Common myeloid progenitor, CD34-positive (primary cell): Measurements from ENCODE around the gene MASP1.
A peak's percentile ranks its signal among the peaks of the same experiment; 100 is the strongest.

ENCODE experiments used
- CTCF ChIA-PET: fragments of 350-600 bp; sonication (Branson Sonifier 250); formaldehyde crosslinking; loops from one replicate; lab custom pipeline; 2021; ENCODE audit warnings: antibody characterized with exemption; lab: Charles Lee
- POLR2A ChIA-PET: fragments of 350-600 bp; sonication (Branson Sonifier 250); formaldehyde crosslinking; loops from one replicate; lab custom pipeline; 2021; ENCODE audit warnings: antibody characterized with exemption; lab: Charles Lee
- DNase-seq, 3 donors: peaks; one replicate each; pipeline versions ENCODE4 v3.0.0 to v3.0.0-alpha.2; 2013
- H3K27ac ChIP-seq, 2 experiments: 1 replicate in 1 of 2; 2 replicates in 1 of 2; pipeline ENCODE4 v1.7.0; 2013; ENCODE audit warnings: inconsistent platforms in 2 of 2, low read length in 2 of 2, mild to moderate bottlenecking in 2 of 2, low read depth in 1 of 2, moderate library complexity in 1 of 2; ENCODE audit not compliant: severe bottlenecking in 2 of 2, insufficient read depth in 1 of 2, poor library complexity in 1 of 2
- H3K27me3 ChIP-seq, 5 experiments: replicated peaks in 2 of 5; 1 replicate in 3 of 5; 2 replicates in 2 of 5; pipeline versions ENCODE4 v1.6.1 to v1.7.0; 2013; ENCODE audit warnings: low read length in 4 of 5, mild to moderate bottlenecking in 2 of 5, moderate library complexity in 2 of 5, inconsistent platforms in 1 of 5; ENCODE audit not compliant: insufficient read depth in 5 of 5, control insufficient read depth in 4 of 5
- H3K36me3 ChIP-seq, 4 experiments: 1 replicate in 2 of 4; 2 replicates in 2 of 4; pipeline versions ENCODE4 v1.6.1 to v1.7.0; 2013; ENCODE audit warnings: low read length in 3 of 4, control low read depth in 1 of 4, mild to moderate bottlenecking in 1 of 4; ENCODE audit not compliant: control insufficient read depth in 4 of 4, insufficient read depth in 4 of 4
- H3K4me1 ChIP-seq, 4 experiments: 1 replicate in 3 of 4; 2 replicates in 1 of 4; pipeline versions ENCODE4 v1.6.1 to v1.7.1; 2013; ENCODE audit warnings: low read length in 3 of 4, mild to moderate bottlenecking in 3 of 4, control low read depth in 1 of 4, inconsistent platforms in 1 of 4, moderate library complexity in 1 of 4; ENCODE audit not compliant: control insufficient read depth in 4 of 4, insufficient read depth in 4 of 4; ENCODE audit errors: control extremely low read depth in 1 of 4
- H3K4me3 ChIP-seq, 7 experiments: 1 replicate in 4 of 7; 2 replicates in 3 of 7; pipeline versions ENCODE4 v1.5.1 to v1.7.0; 2013; ENCODE audit warnings: mild to moderate bottlenecking in 7 of 7, low read length in 6 of 7, moderate library complexity in 6 of 7, inconsistent platforms in 2 of 7, low read depth in 2 of 7, control low read depth in 1 of 7; ENCODE audit not compliant: insufficient read depth in 4 of 7, control insufficient read depth in 1 of 7; ENCODE audit errors: extremely low read depth in 1 of 7
- H3K9me3 ChIP-seq, 5 experiments: 1 replicate in 4 of 5; 2 replicates in 1 of 5; pipeline versions ENCODE4 v1.6.1 to v1.7.1; 2013; ENCODE audit warnings: low read length in 4 of 5, mild to moderate bottlenecking in 2 of 5, inconsistent platforms in 1 of 5, low read depth in 1 of 5, moderate library complexity in 1 of 5; ENCODE audit not compliant: control insufficient read depth in 4 of 5, insufficient read depth in 2 of 5; ENCODE audit errors: control extremely low read depth in 1 of 5
- WGBS: methylation state at CpG from one replicate; pipeline ENCODE4 v1.1.5; 2013; ENCODE audit not compliant: insufficient coverage; 5-methylcytosine and 5-hydroxymethylcytosine counted together

MASP1 gene

DNA sequence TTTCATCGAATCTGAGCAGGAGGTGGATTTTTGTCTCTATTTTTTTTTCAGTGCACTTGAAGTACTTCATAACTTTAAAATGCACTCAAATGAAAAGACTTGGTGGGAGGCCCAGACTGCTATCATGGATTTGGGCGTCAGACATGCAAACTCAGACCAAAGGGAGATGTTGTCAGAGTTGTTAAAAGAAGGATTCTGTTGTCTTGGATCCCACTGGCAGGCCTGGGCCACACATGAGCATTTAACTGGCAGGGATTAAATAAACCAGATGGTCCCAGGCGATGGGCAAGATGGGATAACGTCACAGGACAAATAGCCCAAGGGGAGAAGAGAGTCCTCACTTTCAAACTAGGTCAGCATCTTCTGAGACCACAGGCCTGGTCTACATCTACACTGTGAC is 78.8 kb downstream of the MASP1 start:
- no peak overlapping the region for H3K27ac ChIP-seq
- H3K4me1 ChIP-seq, result no peaks in the 10 kb centered on the region
- ChIA-PET POLR2A (no interaction called here), CTCF (interaction anchor here (1.0 kb wide), 1 partner anchor 14 kb away, joined by 3 read pairs; no protein-coding TSS in a partner anchor)
- H3K27me3 ChIP-seq, result peaks cover 0 to 6% (median 0%) of the 10 kb centered on the region in 5 experiments
- H3K4me3 ChIP-seq, result no peak overlapping the region
- WGBS, result 100% methylated on average over 2 of the region's 4 CpGs
- no peaks in the 10 kb centered on the region for H3K36me3 ChIP-seq
- no peaks in the 10 kb centered on the region for H3K9me3 ChIP-seq
- no peak for DNase-seq

DNA sequence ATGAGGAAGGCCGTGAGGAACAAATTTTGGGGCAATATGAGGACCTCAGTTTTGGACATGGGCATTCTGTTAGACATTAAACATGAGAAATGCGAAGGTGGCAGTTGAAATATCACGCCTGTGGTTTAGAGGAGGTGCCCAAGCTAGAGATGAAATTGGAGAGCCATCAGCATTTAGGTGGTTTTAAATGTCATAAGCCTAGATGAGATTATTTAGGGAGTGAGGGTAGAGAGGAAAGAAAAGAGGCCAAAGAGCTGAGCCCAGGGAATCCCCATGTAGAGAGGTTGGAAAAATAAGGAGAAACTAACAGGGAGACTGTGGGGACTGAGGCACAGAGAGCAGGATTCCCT is 79.4 kb downstream of the MASP1 start:
- H3K27ac ChIP-seq, result no peak overlapping the region
- no peaks in the 10 kb centered on the region for H3K4me1 ChIP-seq
- H3K36me3 ChIP-seq, result no peaks in the 10 kb centered on the region
- no peak overlapping the region for H3K4me3 ChIP-seq
- ChIA-PET POLR2A (no interaction called here), CTCF (interaction anchor here (1.0 kb wide), 1 partner anchor 13 kb away, joined by 3 read pairs; no protein-coding TSS in a partner anchor)
- H3K27me3 ChIP-seq, result peaks cover 0 to 4% (median 0%) of the 10 kb centered on the region in 5 experiments
- peak in 1 of 3 donors; percentile 13 for DNase-seq
- 89% methylated on average over 3 of the region's 3 CpGs for WGBS
- peaks cover 0 to 1% (median 0%) of the 10 kb centered on the region in 5 experiments for H3K9me3 ChIP-seq

DNA sequence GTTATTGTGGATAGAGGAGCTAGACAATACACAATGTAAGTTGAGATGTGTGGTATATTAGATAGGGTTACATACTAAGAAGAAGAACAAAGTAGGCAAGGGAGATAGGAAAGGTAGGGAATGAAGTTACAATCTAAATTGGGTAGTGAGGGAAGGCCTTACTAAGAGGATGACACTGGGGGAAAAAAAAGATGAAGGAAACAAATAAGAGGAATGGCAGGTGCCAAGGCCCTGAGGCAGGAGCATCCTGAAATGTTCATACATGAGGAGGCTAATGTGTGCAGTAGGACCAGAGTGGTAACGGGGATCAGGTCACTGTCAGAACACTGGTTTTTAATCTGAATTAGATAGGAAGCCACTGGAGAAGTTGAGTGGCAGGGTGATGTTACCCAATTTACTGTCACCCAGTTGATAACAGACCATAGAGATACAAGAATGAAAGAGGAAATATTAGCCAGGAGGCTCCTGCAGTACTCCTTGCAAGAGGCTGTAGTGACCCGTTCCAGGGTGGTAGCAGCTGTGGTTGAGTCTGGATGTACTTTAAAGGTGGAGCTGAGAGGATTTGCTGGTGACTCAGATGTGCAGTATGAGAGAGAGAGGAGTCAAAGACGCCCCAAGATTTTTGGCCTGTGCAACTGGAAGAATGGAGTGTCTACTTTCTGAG is 79.9 kb downstream of the MASP1 start:
- POLR2A ChIA-PET, result no interaction called here
- CTCF ChIA-PET, result interaction anchor here (1.0 to 2.8 kb wide), 3 partner anchors 8 to 467 kb away, joined by 3 to 11 read pairs (median 11); no protein-coding TSS in a partner anchor
- no peak overlapping the region for H3K4me3 ChIP-seq
- DNase-seq, result peak in 1 of 3 donors; percentile 25
- 100% methylated on average over 2 of the region's 3 CpGs for WGBS
- H3K4me1 ChIP-seq, result no peaks in the 10 kb centered on the region
- no peaks in the 10 kb centered on the region for H3K36me3 ChIP-seq
- H3K9me3 ChIP-seq, result peaks cover 0 to 3% (median 0%) of the 10 kb centered on the region in 5 experiments
- H3K27ac ChIP-seq, result no peak overlapping the region
- peaks cover 0 to 3% (median 0%) of the 10 kb centered on the region in 5 experiments for H3K27me3 ChIP-seq

DNA sequence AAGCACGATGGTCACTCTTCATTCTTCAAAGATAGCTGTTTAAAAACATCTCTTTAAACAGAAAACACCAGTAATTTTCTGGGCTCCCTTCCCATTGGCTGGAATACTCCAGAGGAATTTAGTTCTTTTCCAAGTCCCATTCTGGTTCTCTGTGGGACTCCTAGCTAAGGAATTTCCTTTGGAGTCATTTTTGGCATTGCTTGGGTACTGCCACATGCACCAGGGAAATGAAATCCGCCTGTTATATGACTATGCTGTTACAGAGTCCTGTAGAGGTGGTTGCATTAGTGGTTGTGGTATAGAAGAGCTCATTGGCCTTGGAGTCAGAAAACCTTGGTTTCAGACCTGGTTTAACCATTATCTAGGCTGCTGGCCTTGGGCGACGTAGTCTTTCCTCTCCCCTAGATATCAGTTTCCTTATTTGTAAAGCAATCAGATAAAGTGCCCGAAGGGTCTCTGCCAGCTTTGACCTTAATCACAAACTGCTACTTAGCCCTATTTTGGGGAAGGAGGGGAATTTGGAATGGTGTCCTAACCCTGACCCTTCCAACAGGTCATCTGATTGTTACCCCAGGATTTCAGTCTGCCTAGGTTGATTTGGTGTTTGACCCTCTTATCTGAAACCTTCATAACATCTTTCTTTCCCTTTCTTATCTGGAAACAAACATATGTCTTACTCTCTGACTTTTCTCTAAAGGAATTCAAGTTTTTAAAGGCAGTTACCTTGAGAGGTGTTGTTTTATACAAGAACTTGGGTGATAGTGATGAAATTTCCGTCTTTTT is 80.8 kb downstream of the MASP1 start:
- Histone ChIP-seq H3K27ac (no peak overlapping the region), H3K36me3 (no peaks in the 10 kb centered on the region), H3K27me3 (peaks cover 0 to 2% (median 0%) of the 10 kb centered on the region in 5 experiments), H3K4me1 (no peaks in the 10 kb centered on the region), H3K4me3 (no peak overlapping the region), H3K9me3 (peaks cover 0 to 3% (median 0%) of the 10 kb centered on the region in 5 experiments)
- ChIA-PET CTCF (interaction anchor here (1.7 to 2.8 kb wide), 2 partner anchors 9 to 468 kb away, joined by 11 read pairs; no protein-coding TSS in a partner anchor), POLR2A (no interaction called here)
- peak in 1 of 3 donors; percentile 17 for DNase-seq
- 100% methylated on average over 1 of the region's 6 CpGs for WGBS

DNA sequence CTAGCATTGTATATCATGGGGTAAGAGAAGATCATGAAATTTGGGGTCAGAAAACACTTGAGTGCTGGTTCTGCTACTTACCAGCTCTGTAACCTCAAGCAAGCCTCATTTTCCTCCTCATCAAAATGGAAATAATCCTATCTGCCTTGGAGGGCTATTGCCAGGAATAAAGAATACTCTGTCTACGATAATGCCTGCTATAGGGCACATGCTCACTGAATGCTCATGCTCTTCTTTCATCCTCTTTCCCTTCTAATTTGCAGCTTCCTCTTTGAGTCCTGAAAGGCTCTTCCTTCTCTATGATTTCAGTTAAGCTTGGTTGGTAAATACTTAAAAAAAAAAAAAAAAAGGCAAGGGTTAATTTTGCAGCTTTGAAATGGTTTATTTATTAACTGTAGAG is 81.4 kb downstream of the MASP1 start:
- H3K27me3 ChIP-seq, result peaks cover 0 to 2% (median 0%) of the 10 kb centered on the region in 5 experiments
- H3K4me3 ChIP-seq, result no peak overlapping the region
- H3K4me1 ChIP-seq, result no peaks in the 10 kb centered on the region
- ChIA-PET CTCF (interaction anchor here (1.7 to 2.8 kb wide), 2 partner anchors 10 to 469 kb away, joined by 11 read pairs; no protein-coding TSS in a partner anchor), POLR2A (interaction anchor here (0.6 kb wide), 1 partner anchor 1364 kb away, joined by 4 read pairs; no protein-coding TSS in a partner anchor)
- WGBS, result 100% methylated on average over 1 of the region's 1 CpG
- no peak for DNase-seq
- H3K36me3 ChIP-seq, result no peaks in the 10 kb centered on the region
- no peak overlapping the region for H3K27ac ChIP-seq
- H3K9me3 ChIP-seq, result peaks cover 0 to 3% (median 0%) of the 10 kb centered on the region in 5 experiments

DNA sequence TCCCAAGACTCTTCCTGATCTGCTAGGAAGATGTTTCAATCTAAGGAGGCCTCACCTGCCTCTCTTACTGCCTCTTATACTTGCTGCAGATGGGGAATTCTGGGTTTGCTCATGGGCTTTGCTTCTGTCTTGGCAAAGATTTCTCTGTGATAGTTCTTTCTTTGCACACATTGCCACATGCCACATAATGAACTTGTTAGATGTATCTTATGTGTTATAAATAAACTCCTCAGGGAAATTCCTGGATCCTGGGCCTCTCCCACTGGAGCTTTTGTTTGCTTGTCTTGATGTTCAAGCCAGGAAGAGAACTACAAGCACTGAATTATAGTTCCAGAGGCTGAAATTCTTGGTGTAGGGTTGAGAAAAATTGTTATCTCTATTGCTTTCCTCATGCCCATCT is 82.0 kb downstream of the MASP1 start:
- Histone ChIP-seq H3K36me3 (no peaks in the 10 kb centered on the region), H3K27me3 (peaks cover 0 to 2% (median 0%) of the 10 kb centered on the region in 5 experiments), H3K27ac (no peak overlapping the region), H3K9me3 (peaks cover 0 to 3% (median 0%) of the 10 kb centered on the region in 5 experiments), H3K4me1 (no peaks in the 10 kb centered on the region), H3K4me3 (no peak overlapping the region)
- CTCF ChIA-PET, result interaction anchor here (2.8 kb wide), 1 partner anchor 10 kb away, joined by 11 read pairs; no protein-coding TSS in a partner anchor
- no peak for DNase-seq
- POLR2A ChIA-PET, result no interaction called here
